Epithelial cell of proximal tubule (primary cell): ENCODE measurements around the gene GNAZ. TPM values are rescaled to one million over a fixed set of nuclear protein-coding genes. Genes with fewer than 3 reads are reported as not detected.

ENCODE experiments used
- DNase-seq: peaks from one replicate; pipeline ENCODE4 v3.0.0-alpha.2; 2011; ENCODE audit warnings: low read depth
- H3K4me3 ChIP-seq: 2 replicates; pipeline ENCODE4 v1.5.1; 2011; ENCODE audit warnings: low read depth, mild to moderate bottlenecking, low read length
- CTCF ChIP-seq: conservative IDR thresholded peaks from 2 replicates; pipeline ENCODE4 v1.5.1; 2012; ENCODE audit warnings: low read depth, mild to moderate bottlenecking, low read length
- total RNA-seq: library from RNA; depleted of rRNA; stranded (reverse); fragments of >200 nt; gene quantifications from 2 replicates; pipeline ENCODE4 v1.2.3, GENCODE V29; 2015

GNAZ gene
- total RNA-seq, 1 donor from 2014 or later: 10.3 TPM

DNA sequence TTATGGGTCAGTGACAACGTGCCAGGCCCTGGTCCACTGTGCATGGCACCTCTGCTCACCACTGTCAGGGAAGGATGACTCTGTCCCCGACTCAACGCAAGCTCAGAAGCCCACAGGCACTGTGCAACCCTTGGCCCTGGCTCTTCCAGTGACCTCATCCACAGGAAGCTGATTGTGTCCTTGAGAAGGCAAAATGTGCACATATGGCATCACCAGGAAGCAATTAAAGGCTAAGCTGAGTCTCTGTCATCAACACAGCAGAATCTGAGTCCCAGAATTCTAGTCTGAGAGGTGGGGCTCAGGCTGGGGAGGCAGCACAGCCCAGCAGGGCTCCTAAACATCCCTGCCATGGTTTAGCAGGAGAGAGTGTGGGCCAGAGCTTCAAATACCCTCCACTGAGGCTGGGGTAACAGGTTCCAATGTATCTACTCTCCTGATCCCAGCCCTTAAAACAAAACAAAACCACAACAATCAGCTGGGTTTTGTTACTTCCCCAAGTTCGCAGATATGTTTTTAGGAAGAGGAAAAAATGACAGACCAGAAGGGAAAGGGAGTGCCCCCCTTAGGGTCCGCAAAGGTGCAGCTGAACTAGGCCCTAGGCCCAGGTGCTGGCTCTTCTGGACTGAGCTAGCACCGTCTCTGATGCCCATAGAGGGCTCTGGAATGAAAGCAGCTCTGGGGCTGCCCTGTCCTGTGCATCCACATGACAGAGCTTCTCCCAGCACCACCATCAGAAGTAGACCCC lies 33.5 kb upstream of the GNAZ start:
- no peak for TF ChIP-seq CTCF
- no peak overlapping the region for H3K4me3 ChIP-seq
- DNase-seq: no peak

- no peak for DNase-seq
- TF ChIP-seq CTCF: no peak
These were observed 32.6 kb upstream of the GNAZ start for GRCh38 chr22:23037429-23038333.

DNA sequence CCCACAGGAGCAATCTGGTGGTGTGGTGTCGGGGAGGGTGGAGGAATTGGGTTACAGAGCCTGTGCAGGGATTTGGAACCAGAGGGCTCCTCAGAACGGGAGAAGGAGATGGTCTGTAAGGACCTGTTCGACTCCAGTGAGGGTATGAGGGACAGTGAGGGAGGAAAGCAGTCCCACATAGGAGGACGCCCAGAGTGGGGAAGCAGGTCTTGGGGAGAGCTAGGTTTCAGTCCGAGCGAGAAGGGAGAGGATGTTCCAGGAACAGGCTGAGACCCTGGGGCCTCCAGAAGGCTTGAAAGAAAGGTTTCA lies 32.0 kb upstream of the GNAZ start:
- no peak overlapping the region for H3K4me3 ChIP-seq
- TF ChIP-seq CTCF: no peak
- no peak for DNase-seq

More at GRCh38 chr22:23037429-23038333, 32.6 kb upstream of the GNAZ start:
- H3K4me3 ChIP-seq: no peak overlapping the region

- no peak overlapping the region for H3K4me3 ChIP-seq
- no peak for TF ChIP-seq CTCF
- DNase-seq: no peak
These were observed 31.4 kb upstream of the GNAZ start for GRCh38 chr22:23038902-23039301.

- no peak for DNase-seq
- H3K4me3 ChIP-seq: no peak overlapping the region
- no peak for TF ChIP-seq CTCF
These were observed 28.1 kb upstream of the GNAZ start for GRCh38 chr22:23042179-23042578.

DNA sequence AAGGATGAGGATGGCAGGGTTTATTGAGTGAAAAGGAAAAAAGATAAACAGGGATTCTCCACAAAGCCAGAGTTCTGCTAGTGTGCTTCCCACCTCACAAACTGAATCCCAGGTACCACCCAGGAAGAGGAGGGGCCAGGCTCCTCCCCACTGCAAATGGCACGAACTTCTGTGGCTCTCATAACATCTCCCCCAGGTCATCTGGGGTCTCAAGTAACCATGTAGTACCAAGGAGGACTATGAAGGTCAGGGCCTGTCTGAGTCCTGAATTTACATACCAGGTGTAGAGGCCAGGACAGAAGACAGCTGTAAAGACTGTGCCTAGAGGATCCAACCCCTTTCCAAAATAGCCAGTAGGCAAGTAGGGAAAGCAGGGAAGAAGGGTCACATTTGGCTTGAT lies 25.7 kb upstream of the GNAZ start:
- no peak overlapping the region for H3K4me3 ChIP-seq
- TF ChIP-seq CTCF: no peak
- no peak for DNase-seq
